Peyer's patch (tissue), 4 donors: Measurements from ENCODE around the gene ZNF141. TPM values are rescaled to one million over a fixed set of nuclear protein-coding genes. Genes with fewer than 3 reads are reported as not detected.

Experiments used
- DNase-seq, 3 donors: peaks; one replicate each; pipeline ENCODE4 v3.0.0-alpha.2; 2017 to 2019
- H3K27ac ChIP-seq, 4 donors: fragments of 200-600 bp; sonication (generic); one replicate each; pipeline ENCODE4 v1.5.1; 2016 to 2019
- H3K27me3 ChIP-seq, 2 donors: fragments of 200-600 bp; sonication (generic); one replicate each; pipeline ENCODE4 v1.5.1; 2019
- H3K36me3 ChIP-seq, 3 donors: fragments of 200-600 bp; sonication (generic); one replicate each; pipeline ENCODE4 v1.5.1; 2016 to 2019
- H3K4me1 ChIP-seq, 4 donors: fragments of 200-600 bp; sonication (generic); one replicate each; pipeline ENCODE4 v1.5.1; 2016 to 2019
- H3K4me3 ChIP-seq, 4 donors: fragments of 200-600 bp; sonication (generic); 1 replicate in 3 of 4; 2 replicates in 1 of 4; pipeline ENCODE4 v1.5.1; 2016 to 2019; ENCODE audit warnings: mild to moderate bottlenecking in 1 of 4
- H3K9me3 ChIP-seq, 4 donors: fragments of 200-600 bp; sonication (generic); one replicate each; pipeline ENCODE4 v1.5.1; 2016 to 2019; ENCODE audit warnings: mild to moderate bottlenecking in 1 of 4
- CTCF ChIP-seq, 6 experiments: fragments of 450-650 bp in 4 of 6; fragments of 200-600 bp in 2 of 6; sonication (generic) in 1 of 6; IDR thresholded peaks; one replicate each; pipeline ENCODE4 v1.5.1; 2017 to 2019; ENCODE audit warnings: antibody characterized with exemption in 6 of 6, mild to moderate bottlenecking in 3 of 6, moderate library complexity in 1 of 6
- POLR2A ChIP-seq, 2 donors: fragments of 450-650 bp; IDR thresholded peaks; one replicate each; pipeline ENCODE4 v1.5.1; 2017; ENCODE audit warnings: antibody characterized with exemption in 2 of 2, mild to moderate bottlenecking in 2 of 2, moderate library complexity in 2 of 2
- total RNA-seq, 4 donors: library from RNA; depleted of rRNA; stranded (reverse); fragments of >200 nt; gene quantifications; one replicate each; pipeline ENCODE4 v1.1.0, GENCODE V29; 2016

ZNF141 gene
- total RNA-seq, 4 donors from 2014 or later: 24.3 to 87.5 (median 31.2) TPM

- Histone ChIP-seq H3K4me3 (peak overlapping the region; percentile 72 to 90 (median 84)), H3K4me1 (peaks cover 0 to 12% (median 7%) of the 10 kb centered on the region in 4 donors), H3K27me3 (no peaks in the 10 kb centered on the region), H3K27ac (peak overlapping the region; percentile 93 to 95 (median 93)), H3K9me3 (peaks cover 0 to 13% (median 0%) of the 10 kb centered on the region in 4 donors), H3K36me3 (no peaks in the 10 kb centered on the region)
- peak in 2 of 3 donors; percentile 51 to 58 for DNase-seq
- no peak for TF ChIP-seq CTCF (IDR thresholded peaks at IDR 0.05)
Observed at GRCh38 chr4:336099-336892, 1.3 kb upstream of the ZNF141 start.

- no peaks in the 10 kb centered on the region for H3K27me3 ChIP-seq
- no peak for TF ChIP-seq CTCF (IDR thresholded peaks at IDR 0.05)
- no peak for TF ChIP-seq POLR2A (IDR thresholded peaks at IDR 0.05)
- DNase-seq: no peak
- no peaks in the 10 kb centered on the region for H3K36me3 ChIP-seq
- H3K4me1 ChIP-seq: peaks cover 0 to 12% (median 7%) of the 10 kb centered on the region in 4 donors
- peak overlapping the region; percentile 72 to 90 (median 84) for H3K4me3 ChIP-seq
- H3K9me3 ChIP-seq: peaks cover 0 to 18% (median 0%) of the 10 kb centered on the region in 4 donors
- peak overlapping the region; percentile 93 to 95 (median 93) for H3K27ac ChIP-seq
Observed at GRCh38 chr4:336893-337142, 796 bp upstream of the ZNF141 start.

- Histone ChIP-seq H3K27me3 (no peaks in the 10 kb centered on the region), H3K4me3 (peak overlapping the region; percentile 72 to 90 (median 84)), H3K9me3 (peaks cover 0 to 30% (median 0%) of the 10 kb centered on the region in 4 donors), H3K4me1 (peaks cover 0 to 12% (median 7%) of the 10 kb centered on the region in 4 donors), H3K27ac (peak overlapping the region; percentile 93 to 95 (median 93)), H3K36me3 (peaks cover 0 to 4% (median 0%) of the 10 kb centered on the region in 3 donors)
- DNase-seq: peak in 2 of 3 donors; percentile 25 to 59
- no peak for TF ChIP-seq CTCF (IDR thresholded peaks at IDR 0.05)
- no peak for TF ChIP-seq POLR2A (IDR thresholded peaks at IDR 0.05)
Observed at GRCh38 chr4:337932-338758, 531 bp downstream of the ZNF141 start.

GRCh38 chr4:338759-339097, 1.1 kb downstream of the ZNF141 start:
- TF ChIP-seq CTCF (IDR thresholded peaks at IDR 0.05): no peak
- TF ChIP-seq POLR2A (IDR thresholded peaks at IDR 0.05): no peak
- Histone ChIP-seq H3K4me1 (peaks cover 0 to 12% (median 7%) of the 10 kb centered on the region in 4 donors), H3K27ac (peak overlapping the region in 1 of 4 donors; percentile 93), H3K9me3 (peaks cover 0 to 34% (median 0%) of the 10 kb centered on the region in 4 donors), H3K27me3 (no peaks in the 10 kb centered on the region), H3K36me3 (peaks cover 0 to 6% (median 0%) of the 10 kb centered on the region in 3 donors), H3K4me3 (peak overlapping the region; percentile 72 to 90 (median 84))
- no peak for DNase-seq

- no peaks in the 10 kb centered on the region for H3K27me3 ChIP-seq
- H3K27ac ChIP-seq: no peak overlapping the region
- H3K36me3 ChIP-seq: peaks cover 0 to 19% (median 0%) of the 10 kb centered on the region in 3 donors
- peaks cover 0 to 46% (median 3%) of the 10 kb centered on the region in 4 donors for H3K9me3 ChIP-seq
- H3K4me3 ChIP-seq: no peak overlapping the region
- DNase-seq: no peak
- TF ChIP-seq POLR2A (IDR thresholded peaks at IDR 0.05) (no peak), CTCF (IDR thresholded peaks at IDR 0.05) (peak in 1 of 6 experiments; percentile 10)
- peaks cover 0 to 12% (median 7%) of the 10 kb centered on the region in 4 donors for H3K4me1 ChIP-seq
Observed at GRCh38 chr4:340011-340410, 2.4 kb downstream of the ZNF141 start.
